ENCODE data around the gene KRTAP1-3.

KRTAP1-3 gene

DNA sequence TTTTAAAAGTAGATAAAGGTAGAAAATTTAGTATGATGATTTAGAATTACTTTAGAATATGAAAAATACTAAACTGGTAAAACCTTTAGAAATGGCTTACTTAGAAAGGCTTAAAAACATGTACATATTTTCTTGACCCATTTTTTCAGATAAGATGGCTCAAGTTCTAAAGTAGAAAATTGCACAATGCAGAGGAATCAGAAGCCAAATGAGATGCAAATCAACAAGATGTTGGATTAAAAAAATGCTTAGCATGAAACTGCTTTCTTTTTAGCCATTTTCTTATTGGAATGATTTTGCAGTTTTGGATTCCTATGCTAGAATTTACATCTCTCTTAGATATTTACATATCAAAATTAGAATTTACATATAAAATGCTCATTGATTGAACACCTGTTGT is 24.2 kb downstream of the KRTAP1-3 start:
- Histone ChIP-seq H3K27me3 (ENCODE audit: insufficient read depth, low read depth) (no peaks in the 10 kb centered on the region), H3K4me2 (no peak overlapping the region), H3K9ac (no peak overlapping the region), H4K20me1 (ENCODE audit: insufficient read depth) (no peaks in the 10 kb centered on the region), H2AFZ (ENCODE audit: low read depth) (no peak overlapping the region), H3K79me2 (ENCODE audit: insufficient read depth, low read depth) (no peaks in the 10 kb centered on the region), H3K4me3 (IDR thresholded peaks at IDR 0.05; ENCODE audit: insufficient read depth, low read depth, low read length) (no peak overlapping the region), H3K36me3 (ENCODE audit: insufficient read depth) (no peaks in the 10 kb centered on the region), H3K4me1 (ENCODE audit: low read depth, poor library complexity, severe bottlenecking) (no peaks in the 10 kb centered on the region), H3K27ac (no peak overlapping the region)
- TF ChIP-seq, protein P1, sequence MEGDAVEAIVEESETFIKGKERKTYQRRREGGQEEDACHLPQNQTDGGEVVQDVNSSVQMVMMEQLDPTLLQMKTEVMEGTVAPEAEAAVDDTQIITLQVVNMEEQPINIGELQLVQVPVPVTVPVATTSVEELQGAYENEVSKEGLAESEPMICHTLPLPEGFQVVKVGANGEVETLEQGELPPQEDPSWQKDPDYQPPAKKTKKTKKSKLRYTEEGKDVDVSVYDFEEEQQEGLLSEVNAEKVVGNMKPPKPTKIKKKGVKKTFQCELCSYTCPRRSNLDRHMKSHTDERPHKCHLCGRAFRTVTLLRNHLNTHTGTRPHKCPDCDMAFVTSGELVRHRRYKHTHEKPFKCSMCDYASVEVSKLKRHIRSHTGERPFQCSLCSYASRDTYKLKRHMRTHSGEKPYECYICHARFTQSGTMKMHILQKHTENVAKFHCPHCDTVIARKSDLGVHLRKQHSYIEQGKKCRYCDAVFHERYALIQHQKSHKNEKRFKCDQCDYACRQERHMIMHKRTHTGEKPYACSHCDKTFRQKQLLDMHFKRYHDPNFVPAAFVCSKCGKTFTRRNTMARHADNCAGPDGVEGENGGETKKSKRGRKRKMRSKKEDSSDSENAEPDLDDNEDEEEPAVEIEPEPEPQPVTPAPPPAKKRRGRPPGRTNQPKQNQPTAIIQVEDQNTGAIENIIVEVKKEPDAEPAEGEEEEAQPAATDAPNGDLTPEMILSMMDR (conservative IDR thresholded peaks at IDR 0.05; ENCODE audit: low read depth, low read length): no peak

DNA sequence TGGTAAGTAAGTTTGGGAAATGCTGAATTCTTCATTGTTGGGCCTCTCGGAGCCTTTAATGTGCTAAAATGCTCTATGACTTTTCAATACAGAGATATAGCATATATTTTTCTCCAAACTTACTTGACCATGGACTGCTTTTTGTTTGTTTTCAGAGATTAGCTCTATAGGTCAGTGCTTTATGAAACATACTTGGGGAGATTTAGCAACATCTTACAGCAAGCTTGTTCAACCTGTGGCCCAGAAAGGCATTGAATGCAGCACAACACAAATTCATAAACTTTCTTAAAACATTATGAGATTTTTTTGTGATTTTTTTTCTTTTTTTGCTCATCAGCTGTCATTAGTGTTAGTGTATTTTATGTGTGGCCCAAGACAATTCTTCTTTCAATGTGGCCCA is 24.7 kb downstream of the KRTAP1-3 start:
- Histone ChIP-seq H3K4me2 (no peak overlapping the region), H4K20me1 (ENCODE audit: insufficient read depth) (no peaks in the 10 kb centered on the region), H3K27ac (no peak overlapping the region), H3K36me3 (ENCODE audit: insufficient read depth) (no peaks in the 10 kb centered on the region), H3K79me2 (ENCODE audit: insufficient read depth, low read depth) (no peaks in the 10 kb centered on the region), H3K9ac (no peak overlapping the region), H2AFZ (ENCODE audit: low read depth) (no peak overlapping the region), H3K4me3 (IDR thresholded peaks at IDR 0.05; ENCODE audit: insufficient read depth, low read depth, low read length) (no peak overlapping the region), H3K27me3 (ENCODE audit: insufficient read depth, low read depth) (no peaks in the 10 kb centered on the region), H3K4me1 (ENCODE audit: low read depth, poor library complexity, severe bottlenecking) (no peaks in the 10 kb centered on the region)
- TF ChIP-seq, protein P1 (conservative IDR thresholded peaks at IDR 0.05; ENCODE audit: low read depth, low read length): no peak

DNA sequence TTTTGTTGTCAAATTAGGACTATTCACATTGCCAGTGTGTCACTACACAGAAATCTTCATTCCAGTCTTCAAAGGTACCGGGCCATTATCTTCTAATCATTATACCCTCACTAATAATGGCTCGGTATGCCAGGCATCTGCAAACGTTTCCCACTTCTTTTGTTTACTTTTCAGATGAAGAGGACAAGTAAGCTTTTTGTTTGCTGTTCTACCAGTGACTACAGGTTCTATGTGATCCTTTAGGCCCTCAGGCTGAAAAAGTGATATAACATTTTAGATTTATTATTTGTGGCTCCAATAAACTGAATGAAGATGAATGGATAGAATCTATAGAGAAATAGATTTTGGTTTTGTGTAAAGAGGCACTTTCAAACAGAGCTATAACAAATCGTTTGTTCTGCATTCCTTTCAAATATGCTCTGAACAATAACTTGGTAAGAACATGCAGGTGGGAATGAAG is 25.3 kb downstream of the KRTAP1-3 start:
- Histone ChIP-seq H3K27ac (no peak overlapping the region), H2AFZ (ENCODE audit: low read depth) (no peak overlapping the region)

DNA sequence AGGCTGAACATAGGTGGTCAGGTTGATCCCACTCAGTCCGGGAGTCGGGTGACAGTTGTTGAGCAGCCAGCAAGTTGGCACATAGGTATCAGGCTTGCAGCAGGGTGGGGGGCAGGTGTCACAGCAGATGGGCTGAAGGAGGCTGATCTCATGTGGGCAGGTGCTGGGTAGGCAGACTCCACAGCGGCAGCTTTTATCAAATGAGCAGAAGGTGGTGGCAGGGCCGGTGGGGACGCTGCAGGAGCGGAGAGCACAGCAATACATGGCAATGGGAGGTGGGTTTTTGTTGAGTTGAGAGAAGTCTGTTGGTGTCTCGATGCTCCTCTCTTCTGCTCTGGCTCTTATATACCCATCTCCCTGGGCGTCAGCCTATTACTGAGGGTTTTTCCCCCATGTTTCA is 25.9 kb downstream of the KRTAP1-3 start, which contains the start of gene KRTAP3-1:
Gene KRTAP3-1 (minus strand): TSS at position 318 of the 400 bp plus-strand sequence. CDS start 54 bp downstream, at position 264.
- TF ChIP-seq, protein P1 (conservative IDR thresholded peaks at IDR 0.05; ENCODE audit: low read depth, low read length): no peak
- H3K4me3 ChIP-seq (IDR thresholded peaks at IDR 0.05; ENCODE audit: insufficient read depth, low read depth, low read length): no peak within 1 kb of the TSS
- no peaks in the 10 kb centered on the region for H3K36me3 ChIP-seq (ENCODE audit: insufficient read depth)
- H3K4me2 ChIP-seq: no peak within 1 kb of the TSS
- H4K20me1 ChIP-seq (ENCODE audit: insufficient read depth): no peaks in the 10 kb centered on the region
- H3K27ac ChIP-seq: no peak within 1 kb of the TSS
- H3K4me1 ChIP-seq (ENCODE audit: low read depth, poor library complexity, severe bottlenecking): no peaks in the 10 kb centered on the region
- no peak within 1 kb of the TSS for H2AFZ ChIP-seq (ENCODE audit: low read depth)
- H3K79me2 ChIP-seq (ENCODE audit: insufficient read depth, low read depth): no peaks in the 10 kb centered on the region
- H3K27me3 ChIP-seq (ENCODE audit: insufficient read depth, low read depth): no peaks in the 10 kb centered on the region
- no peak within 1 kb of the TSS for H3K9ac ChIP-seq

More for the DNA sequence above, 25.3 kb downstream of the KRTAP1-3 start:
- Histone ChIP-seq H3K36me3 (ENCODE audit: insufficient read depth) (no peaks in the 10 kb centered on the region), H3K27me3 (ENCODE audit: insufficient read depth, low read depth) (no peaks in the 10 kb centered on the region), H3K9ac (no peak overlapping the region), H3K79me2 (ENCODE audit: insufficient read depth, low read depth) (no peaks in the 10 kb centered on the region), H3K4me3 (IDR thresholded peaks at IDR 0.05; ENCODE audit: insufficient read depth, low read depth, low read length) (no peak overlapping the region), H3K4me2 (no peak overlapping the region), H3K4me1 (ENCODE audit: low read depth, poor library complexity, severe bottlenecking) (no peaks in the 10 kb centered on the region), H4K20me1 (ENCODE audit: insufficient read depth) (no peaks in the 10 kb centered on the region)
- TF ChIP-seq, protein P1 (conservative IDR thresholded peaks at IDR 0.05; ENCODE audit: low read depth, low read length): no peak

Measured in KMS-11 (cell line).